SK-N-DZ (cell line): ENCODE results near the gene BBC3.
"Not testable (repeated sequence)": the region's sequence is repeated elsewhere in the genome, so short reads cannot be mapped to it uniquely, and the experiment has no call there.

ENCODE experiments used
- DNase-seq: peaks from one replicate; pipeline ENCODE4 v3.0.0-alpha.2; 2015; ENCODE audit warnings: low spot score

The BBC3 gene

DNA sequence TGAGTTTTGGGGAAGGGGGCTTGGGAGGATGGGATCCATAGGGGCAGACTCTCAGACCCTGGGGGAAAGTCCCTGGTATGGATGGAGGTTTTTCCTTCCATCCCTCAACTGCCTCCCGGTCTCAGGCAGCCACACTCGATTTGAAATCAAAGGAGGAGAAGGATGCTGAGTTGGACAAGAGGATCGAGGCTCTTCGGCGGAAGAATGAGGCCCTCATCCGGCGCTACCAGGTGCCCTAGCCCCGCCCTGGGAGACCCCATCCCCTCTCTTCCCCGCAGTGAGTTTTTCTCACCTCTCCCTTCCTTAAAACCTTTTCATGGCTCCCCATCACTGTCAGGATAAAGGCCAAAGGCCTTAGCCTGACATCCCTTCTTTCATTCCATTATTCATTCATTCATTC is 27.4 kb upstream of the BBC3 start:
- no peak for DNase-seq

DNA sequence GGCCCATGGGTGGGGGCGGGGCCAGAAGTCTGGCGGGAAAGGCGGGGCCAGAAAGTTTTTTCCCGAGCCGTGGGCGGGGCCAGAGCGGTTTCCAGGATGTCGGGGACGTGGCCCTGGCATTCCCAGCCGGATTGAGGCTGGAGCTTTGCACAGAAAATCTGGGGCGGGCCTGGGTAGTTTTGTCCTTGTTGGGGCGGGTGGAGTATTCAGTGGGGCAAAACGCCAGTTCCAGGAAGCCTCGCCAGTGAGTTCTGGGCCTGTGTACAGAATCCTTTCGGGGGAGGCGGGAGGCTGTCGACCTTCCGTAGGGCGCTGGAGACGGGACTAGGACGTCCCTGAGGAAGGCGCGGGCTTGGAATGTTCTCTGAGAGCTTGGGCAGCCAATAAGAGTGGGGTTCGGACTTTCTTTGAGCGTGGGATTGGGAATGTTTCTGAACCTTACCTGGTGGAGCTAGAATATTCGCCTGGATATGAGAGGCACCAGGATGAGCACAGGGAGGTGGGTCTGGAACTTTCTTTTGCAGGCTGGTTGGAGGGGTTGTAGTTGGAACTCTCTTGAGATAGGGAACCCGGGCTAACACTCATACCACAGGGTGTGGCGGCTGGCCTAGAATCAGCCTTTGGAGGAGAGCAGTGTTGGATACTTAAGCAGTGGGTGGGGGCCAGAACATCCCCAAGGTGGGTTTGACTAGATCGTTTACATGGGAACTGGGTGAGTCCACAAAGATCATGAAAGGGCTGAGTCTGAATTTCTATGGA is 26.6 kb upstream of the BBC3 start:
- DNase-seq, result no peak

DNA sequence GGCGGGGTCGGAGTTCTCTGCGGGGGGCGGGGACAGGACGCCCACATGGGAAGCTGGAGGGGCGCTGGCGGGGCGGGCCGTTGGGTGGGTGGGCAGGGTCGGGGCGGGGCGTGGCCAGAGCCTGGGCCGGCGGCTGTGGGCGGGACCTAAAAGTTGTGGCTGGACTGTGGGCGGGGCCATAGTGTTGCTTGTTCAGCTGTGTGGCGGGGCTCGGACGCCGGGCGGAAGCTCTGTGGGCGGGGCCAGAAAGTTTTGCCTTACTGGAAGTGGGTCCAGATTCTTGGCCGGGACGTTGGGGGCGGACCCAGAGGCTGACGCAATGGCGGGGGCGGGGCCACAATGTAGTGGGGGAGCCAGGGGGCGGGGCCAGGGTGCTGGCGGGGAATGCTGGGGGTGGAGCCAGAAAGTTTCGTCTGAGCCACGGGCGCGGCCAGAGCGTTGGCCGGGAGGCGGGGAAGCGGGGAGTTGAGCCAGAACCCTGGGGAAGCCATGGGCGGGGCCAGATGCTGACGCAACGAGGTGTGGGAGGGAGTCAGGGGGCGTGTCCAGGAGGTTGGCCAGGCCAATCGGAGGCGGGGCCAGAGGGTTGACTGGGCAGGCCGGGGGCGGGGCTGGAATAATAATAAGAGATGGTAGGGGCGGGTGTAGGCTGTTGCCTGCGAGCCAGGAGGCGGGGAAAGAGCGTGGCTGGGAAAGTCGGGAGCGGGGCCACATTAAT is 25.9 kb upstream of the BBC3 start:
- DNase-seq, result peak; percentile 94

DNA sequence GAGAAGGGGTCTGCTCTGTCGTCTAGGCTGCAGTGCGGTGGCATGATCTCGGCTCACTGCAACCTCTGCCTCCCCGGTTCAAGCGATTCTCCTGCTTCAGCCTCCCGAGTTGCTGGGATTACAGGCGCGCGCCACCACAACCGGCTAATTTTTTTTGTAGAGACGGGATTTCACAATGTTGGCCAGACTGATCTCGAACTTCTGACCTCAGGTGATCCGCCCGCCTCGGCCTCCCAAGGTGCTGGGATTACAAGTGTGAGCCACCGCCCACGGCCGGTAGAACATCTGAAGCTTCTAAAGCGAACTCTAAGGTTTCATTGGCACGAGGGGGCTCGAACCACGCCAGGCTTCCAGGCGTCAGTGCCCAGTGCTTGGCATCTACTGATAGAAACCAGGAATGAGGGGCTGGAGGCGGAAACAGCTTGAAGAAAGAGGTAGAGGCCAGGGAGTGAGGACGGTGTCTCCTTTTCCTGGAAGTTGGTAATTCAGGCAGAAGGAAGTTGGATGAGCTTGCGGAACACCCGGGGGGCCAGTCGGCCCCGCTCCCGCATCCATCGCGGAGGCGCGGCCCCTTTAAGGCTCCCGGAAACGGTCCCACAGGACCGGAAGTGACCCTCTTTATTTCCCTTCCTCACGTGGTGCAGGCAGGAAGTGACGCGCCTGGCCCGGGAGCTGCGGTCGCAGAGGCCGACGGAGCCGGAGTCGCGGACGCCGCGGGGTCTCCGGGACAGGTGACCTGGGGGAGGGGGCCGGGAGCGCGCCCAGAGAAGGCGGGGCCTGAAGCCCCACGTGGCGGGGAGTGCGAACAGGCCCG is 25.1 kb upstream of the BBC3 start, which contains the start of gene CCDC9:
TSS of gene CCDC9 (plus strand) at position 647 of the 814 bp plus-strand sequence. CDS start 1,876 bp downstream, outside the sequence.
- DNase-seq, result peak; percentile 92

DNA sequence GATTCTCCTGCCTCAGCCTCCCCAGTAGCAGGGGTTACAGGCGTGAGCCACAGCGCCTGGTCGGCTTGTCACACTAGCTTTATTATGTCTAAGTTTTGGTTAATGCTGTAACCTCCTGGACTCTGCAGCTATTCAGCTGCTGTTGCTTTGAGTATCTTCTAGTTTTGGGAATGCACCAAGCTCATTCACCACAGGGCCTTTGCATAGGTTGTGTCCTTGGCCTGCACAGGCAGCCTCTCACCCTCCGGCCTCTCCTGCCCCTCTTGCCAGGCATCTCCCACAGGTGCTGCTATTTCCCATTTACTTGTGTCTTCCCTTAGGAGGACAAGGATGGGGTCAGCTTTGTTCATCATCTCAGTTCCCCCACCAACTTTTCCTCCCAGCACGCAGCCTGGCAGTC is 23.0 kb upstream of the BBC3 start:
- DNase-seq, result no peak

DNA sequence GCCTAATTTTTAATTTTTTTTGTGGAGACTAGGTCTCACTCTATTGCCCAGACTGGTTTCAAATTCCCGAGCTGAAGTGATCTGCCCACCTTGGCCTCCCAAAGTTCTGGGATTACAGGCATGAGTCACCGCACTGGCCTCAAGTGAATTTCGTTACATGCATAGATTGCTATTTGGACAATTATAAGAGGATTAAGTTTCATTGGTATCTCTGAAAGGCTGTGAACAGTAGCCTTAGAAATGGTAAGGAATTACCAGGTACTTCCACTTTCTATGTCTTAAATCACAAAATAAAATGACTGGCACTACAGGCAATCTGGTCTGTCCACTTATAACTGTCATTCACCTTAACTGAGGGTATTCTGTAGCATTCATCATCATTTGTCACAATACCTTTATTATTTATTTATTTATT is 22.5 kb upstream of the BBC3 start:
- DNase-seq, result no peak

DNA sequence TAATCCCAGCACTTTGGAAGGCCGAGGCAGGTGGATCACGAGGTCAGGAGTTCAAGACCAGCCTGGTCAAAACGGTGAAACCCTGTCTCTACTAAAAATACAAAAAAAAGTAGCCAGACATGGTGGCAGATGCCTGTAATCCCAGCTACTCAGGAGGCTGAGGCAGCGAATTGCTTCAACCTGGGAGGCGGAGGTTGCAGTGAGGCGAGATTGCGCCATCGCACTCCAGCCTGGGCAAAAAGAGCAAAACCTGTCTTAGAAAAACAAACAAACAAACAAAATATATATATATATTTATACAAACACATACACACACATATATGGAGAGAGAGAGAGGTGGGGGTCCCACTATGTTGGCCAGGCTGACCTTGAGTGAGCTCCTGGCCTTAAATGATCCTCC is 22.0 kb upstream of the BBC3 start:
- DNase-seq, result not testable (repeated sequence)

DNA sequence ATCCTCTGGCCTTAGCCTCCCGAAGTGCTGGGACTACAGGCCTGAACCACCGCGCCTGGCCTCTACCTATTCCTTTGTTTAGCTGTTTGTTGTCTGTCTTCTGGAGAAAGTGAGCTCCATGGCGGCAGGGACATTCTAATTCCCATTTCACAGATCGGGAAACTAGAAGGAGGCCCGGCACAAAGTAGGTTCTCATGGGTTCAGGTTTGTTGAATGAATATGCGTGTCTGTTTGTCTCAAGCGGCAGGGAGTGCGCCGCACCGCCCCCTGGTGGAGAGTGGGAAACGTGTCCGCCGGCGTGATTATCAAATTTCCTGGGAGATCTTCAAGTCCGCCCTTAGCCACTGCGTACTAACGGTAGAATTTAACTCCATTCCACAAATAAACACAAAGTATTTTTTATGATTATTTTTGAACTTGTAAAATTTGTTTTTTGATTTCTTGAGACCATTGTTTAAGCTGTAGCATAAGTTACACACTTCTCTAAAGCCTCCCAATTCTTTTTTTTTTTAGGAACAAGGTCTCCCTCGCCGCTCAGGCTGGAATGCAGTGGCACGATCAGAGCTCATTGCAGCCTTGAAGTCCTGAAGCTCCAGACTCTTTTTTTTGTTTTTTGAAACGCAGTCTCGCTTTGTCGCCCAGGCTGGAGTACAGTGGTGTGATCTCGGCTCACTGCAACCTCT is 16.4 kb upstream of the BBC3 start:
- peak; percentile 53 for DNase-seq

DNA sequence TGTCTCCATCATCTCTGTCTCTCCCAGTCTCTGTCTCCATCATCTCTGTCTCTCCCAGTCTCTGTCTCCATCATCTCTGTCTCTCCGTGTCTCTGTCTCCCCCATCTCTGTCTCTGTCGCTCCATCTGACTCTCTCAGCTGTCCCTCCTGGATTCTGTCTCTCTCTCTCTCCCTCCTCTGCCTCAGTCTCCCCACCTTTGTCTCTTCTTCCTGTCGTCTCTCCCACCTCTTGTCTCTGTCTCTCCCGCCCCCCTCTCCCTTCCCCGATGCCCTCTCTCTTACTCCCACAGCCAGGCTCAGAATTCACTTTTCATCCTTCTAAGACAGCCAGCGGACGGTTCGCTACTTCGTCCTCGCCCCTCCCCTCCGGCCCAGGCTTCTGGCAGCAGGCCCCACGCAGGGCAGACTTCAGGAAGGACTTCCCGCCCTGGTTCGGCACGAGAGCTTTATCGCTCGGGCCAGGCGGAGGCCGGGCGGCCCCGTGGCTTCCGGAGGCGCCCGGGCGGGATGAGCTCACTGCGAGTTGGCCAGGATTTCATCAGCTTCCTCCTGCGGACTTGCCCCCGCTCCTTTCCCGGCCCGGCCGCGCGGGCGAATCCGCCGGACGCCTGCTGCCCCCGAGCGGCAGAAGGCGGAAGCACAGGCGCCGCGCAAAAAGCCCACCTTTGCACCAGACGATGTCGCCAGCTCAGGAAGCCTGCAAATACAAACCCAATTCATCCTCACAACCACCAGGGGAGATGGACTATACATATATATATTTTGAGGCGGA is 13.0 kb upstream of the BBC3 start:
- DNase-seq, result peak; percentile 83

DNA sequence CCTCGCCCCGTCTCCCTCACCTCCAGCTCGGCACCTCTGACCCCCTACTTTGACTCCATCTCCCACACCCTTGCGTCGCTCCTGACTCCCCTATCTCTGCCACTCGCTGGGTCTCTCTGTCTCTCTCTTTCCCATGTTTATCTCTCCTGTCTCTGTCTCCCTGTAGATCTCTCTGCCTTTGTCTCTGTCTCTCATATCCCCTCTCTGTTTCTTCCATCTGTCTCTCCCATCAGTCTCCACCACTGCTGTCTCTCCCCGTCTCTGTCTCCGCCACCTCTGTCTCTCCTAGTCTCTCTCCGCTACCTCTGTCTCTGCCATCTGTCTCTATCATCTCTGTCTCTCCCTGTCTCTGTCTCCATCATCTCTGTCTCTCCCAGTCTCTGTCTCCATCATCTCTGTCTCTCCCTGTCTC is 12.4 kb upstream of the BBC3 start:
- DNase-seq, result no peak

DNA sequence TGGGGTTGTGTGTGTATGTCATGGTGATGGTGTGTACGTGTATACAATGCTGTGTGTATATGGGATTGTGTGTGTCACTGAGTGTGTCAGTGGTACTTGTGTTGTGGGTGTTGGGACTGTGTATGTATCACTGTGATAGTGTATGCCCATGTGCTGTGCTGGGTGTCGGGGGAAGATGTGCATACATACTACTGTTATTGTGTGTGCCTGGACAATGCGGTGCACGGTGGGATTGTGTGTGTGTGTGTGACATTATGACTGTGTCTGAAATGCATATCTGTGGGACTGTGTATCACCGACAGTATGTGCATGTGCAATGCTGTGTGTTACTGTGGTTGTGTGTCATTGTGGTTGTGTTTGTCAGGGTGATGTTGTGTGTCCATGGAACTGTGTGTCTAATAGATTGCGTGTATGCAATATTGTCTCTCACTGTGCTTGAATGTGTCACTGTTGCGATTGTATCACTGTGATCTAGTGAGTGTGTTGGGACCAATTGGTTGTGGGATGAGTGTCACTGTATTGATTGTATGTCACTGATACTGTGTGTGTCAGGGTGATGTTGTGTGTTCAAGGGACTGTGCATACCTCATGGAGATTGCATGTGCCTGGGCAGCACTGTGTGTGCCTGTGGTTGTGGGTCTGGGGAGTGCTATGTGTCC is 11.0 kb upstream of the BBC3 start:
- no peak for DNase-seq

DNA sequence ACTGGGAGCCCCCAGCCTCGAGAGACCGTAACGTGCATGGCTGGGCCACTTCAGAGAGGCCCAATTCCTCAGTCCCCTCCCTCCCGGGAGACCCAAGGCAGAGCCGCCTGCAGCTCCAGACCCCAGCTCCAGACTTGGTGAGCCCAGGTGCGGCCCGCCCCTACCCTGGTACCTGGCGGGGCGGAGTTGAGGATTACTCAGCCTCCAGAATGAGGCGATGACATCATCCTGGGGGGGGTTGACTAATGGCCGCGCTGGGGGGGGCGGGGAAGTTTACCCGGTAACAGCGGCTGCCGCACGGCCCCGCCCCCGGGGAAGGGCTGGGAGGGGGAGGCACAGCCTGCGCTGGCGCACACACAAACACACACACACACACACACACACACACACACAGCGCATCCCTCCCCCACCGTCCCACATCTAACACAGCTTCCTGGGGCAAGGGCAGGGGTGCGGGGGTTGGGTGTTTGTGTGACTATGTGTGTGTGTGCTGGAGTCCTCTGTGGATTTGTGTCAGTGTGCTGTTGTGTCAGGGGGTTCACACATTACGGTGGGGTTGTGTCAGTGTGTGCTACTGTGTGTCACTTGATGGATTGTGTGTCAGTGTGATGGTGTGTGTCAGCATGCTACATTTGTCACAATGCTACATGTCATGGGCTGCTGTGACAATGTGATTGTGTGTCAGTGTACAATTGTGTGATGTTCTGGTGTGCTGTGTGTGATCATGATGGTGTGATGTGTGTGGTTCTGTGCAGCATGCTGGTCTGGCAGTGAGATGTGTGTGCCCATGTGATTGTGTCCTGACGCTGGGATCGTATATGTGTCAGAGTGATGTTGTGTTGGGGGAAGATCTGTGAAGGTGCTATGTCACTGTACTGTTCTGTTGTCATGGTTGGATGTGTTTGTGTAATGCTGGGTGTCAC is 10.3 kb upstream of the BBC3 start:
- no peak for DNase-seq

DNA sequence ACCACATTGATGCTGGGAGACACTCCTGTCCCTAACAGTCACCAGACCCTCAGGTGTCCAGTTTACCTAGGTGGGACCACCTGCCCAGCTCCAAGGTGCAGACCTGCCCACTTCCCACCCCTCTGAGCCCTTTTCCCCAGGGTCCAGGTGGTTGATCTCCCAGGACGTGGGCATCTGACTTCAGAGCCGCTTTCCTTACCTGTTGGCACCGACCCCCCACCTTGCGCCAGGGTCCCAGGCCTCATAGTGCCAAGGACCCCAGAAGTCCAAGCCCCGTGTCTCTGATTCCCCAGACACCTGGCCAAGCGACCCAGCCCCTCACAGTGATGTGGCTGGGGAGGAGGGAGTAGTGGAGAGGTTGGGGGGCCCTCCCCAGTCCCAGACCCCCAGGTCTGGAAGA is 9.6 kb upstream of the BBC3 start:
- no peak for DNase-seq

DNA sequence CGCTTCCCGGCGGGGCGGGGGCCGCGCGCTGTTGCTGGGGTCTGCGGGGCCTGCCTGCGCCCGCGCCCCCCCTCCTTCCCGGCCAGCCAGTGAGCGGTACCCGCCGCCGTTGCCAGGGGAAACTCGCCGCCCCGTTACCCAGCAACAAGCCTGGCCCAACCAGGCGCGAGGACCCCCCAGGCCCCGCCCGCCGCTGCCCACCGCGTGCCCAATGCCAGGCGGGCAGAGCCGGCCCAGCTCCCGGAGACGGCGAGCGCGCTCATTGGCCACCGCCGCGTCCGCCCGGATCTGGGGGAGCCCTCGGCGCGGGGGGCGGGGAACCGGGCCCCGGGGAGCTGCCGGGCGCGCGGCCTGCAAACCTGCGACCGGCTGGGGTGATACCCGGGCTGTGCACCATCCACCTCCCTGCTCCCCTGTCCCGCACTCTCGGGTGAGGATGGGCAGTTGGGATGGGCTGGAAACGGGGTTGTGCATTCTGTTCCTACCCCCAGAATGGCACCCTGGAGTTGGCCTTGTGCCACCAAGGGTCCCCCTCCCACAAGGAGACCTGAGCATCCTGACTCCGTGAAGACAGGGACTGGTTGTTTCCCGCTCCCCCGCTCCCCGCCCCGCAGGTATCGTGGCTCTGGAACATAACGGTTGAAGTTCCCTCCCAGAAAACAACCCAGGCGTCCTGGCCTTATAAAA is 8.8 kb upstream of the BBC3 start:
- DNase-seq, result no peak

DNA sequence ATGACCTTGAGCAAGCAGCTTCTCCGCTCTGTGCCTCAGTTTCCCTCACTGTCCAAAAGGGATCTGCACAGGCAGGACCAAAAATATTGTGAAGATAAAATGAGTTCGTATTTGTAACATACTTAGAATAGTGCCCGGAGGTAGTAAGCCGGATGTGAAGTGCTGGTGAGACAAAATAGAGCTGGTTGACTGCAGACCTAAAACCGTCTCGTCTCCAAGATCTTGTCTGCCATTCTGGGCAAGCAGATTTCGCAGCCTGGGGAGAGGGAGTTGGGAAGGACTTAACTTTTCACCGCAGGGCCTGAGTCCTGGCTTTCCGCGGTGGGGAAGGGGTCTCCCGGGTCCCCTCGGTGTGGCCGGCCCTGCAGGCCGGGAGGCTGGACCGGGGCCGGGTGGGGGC is 8.2 kb upstream of the BBC3 start:
- no peak for DNase-seq

DNA sequence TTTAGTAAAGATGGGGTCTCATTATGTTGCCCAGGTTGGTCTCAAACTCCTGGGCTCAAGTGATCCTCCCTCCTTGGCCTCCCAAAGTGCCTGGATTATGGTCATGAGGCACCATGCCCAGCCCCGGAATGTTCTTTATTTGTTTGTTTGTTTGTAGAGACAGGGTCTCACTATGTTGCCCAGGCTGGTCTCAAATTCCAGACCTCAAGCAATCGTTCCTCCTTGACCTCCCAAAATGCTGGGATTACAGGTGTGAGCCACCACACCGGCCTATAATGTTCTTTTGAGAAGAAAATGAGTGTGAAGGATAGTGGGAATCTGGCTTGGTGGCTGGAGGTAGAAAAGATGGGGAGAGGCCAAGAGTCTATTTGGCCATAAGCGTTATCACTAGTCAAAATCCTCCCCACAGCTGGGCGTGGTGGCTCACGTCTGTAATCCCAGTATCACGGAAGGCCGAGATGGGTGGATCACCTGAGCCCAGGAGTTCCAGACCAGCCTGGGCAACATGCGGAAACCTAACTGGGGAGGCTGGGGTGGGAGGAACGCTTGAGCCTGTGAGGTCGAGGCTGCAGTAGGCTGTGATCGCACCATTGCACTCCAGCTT is 5.2 kb upstream of the BBC3 start:
- DNase-seq, result no peak

DNA sequence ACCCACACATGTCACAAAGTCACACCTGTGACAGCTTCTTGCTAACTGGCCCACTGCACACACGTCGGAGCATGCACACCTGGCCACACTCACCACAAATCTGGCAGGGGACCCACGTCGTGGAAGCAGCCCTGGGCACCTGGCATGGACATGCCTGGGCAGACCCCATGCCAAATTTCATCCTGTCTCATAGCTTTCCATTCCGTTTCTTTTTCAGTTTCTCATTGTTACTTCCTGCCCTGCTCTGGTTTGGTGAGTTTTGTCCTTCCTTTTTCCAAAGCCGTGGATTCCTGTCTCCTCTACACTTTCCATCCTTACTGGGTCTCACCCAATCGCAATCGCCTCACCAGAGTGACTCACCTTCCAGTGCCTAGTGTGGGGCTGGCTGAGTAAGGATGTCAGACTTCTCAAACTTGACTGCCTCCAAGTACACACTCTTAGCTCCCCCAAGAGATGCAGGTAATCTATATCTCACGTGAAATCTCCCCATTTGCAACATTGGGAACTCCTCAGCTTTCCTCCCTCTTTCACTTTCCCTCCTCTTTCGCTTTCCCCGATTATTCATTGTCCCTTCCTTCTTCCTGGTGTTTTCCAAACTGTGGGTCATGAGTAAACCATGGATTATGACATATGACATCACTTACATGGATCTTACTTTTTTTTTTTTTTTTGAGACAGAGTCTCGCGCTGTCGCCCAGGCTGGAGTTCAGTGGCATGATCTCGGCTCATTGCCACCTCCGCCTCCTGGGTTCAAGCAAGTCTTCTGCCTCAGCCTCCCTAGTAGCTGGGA is 1.6 kb upstream of the BBC3 start:
- DNase-seq, result no peak
